SK-N-SH treated with all-trans-retinoic acid at 6 μM for 48 hours (cell line): ENCODE measurements around the gene PLEKHJ1.

Experiments
- ATAC-seq: fragments of 200-7000 bp; cut with Tn5 transposase; 3 replicates; pipeline ENCODE4 v1.9.1; 2020; ENCODE audit warnings: mild to moderate bottlenecking, moderate library complexity
- ARNTL ChIP-seq: fragments of 450-650 bp; formaldehyde crosslinking; IDR thresholded peaks from 2 replicates; pipeline ENCODE4 v1.5.0; 2020; ENCODE audit warnings: low read depth, mild to moderate bottlenecking, moderate library complexity, borderline replicate concordance
- CREB5 ChIP-seq: fragments of 250-450 bp; sonication (Bioruptor Pico); IDR thresholded peaks from 2 replicates; pipeline ENCODE4 v1.5.1; 2020; ENCODE audit warnings: low read depth, mild to moderate bottlenecking, moderate library complexity
- CSDC2 ChIP-seq: fragments of 250-450 bp; sonication (Bioruptor Pico); IDR thresholded peaks from 2 replicates; pipeline ENCODE4 v1.5.0; 2020; ENCODE audit warnings: mild to moderate bottlenecking, moderate library complexity
- ESRRG ChIP-seq: fragments of 250-450 bp; sonication (Bioruptor Pico); IDR thresholded peaks from 2 replicates; pipeline ENCODE4 v1.6.1; 2021; ENCODE audit warnings: mild to moderate bottlenecking
- GLIS3 ChIP-seq: fragments of 250-450 bp; sonication (Bioruptor Pico); IDR thresholded peaks from 2 replicates; pipeline ENCODE4 v1.5.0; 2020; ENCODE audit warnings: mild to moderate bottlenecking, moderate library complexity
- ISL1 ChIP-seq: fragments of 250-450 bp; sonication (Bioruptor Pico); IDR thresholded peaks from 2 replicates; pipeline ENCODE4 v2.1.2; 2022; ENCODE audit warnings: mild to moderate bottlenecking, moderate library complexity
- OSR1 ChIP-seq: fragments of 250-450 bp; sonication (Bioruptor Pico); IDR thresholded peaks from 2 replicates; pipeline ENCODE4 v1.8.0; 2022; ENCODE audit warnings: moderate library complexity, mild to moderate bottlenecking, inconsistent platforms
- PPARA ChIP-seq: fragments of 250-450 bp; sonication (Bioruptor Pico); IDR thresholded peaks from 2 replicates; pipeline ENCODE4 v1.5.0; 2020; ENCODE audit warnings: mild to moderate bottlenecking, borderline replicate concordance
- SNAI2 ChIP-seq: fragments of 250-450 bp; sonication (Bioruptor Pico); IDR thresholded peaks from 2 replicates; pipeline ENCODE4 v1.5.0; 2020; ENCODE audit warnings: mild to moderate bottlenecking, moderate library complexity
- TCF4 ChIP-seq: fragments of 250-450 bp; sonication (Bioruptor Pico); IDR thresholded peaks from 2 replicates; pipeline ENCODE4 v1.8.0; 2021; ENCODE audit warnings: mild to moderate bottlenecking, moderate library complexity, borderline replicate concordance
- TOX ChIP-seq: fragments of 250-450 bp; sonication (Bioruptor Pico); IDR thresholded peaks from 2 replicates; pipeline ENCODE4 v1.8.0; 2021; ENCODE audit warnings: mild to moderate bottlenecking, moderate library complexity, borderline replicate concordance
- TSHZ2 ChIP-seq: fragments of 250-450 bp; sonication (Bioruptor Pico); IDR thresholded peaks from 2 replicates; pipeline ENCODE4 v1.5.0; 2020; ENCODE audit warnings: mild to moderate bottlenecking, moderate library complexity
- ZC3H10 ChIP-seq: fragments of 250-450 bp; sonication (Bioruptor Pico); IDR thresholded peaks from 2 replicates; pipeline ENCODE4 v1.5.1; 2021; ENCODE audit warnings: mild to moderate bottlenecking, moderate library complexity
- ZFP30 ChIP-seq: fragments of 450-650 bp; formaldehyde crosslinking; IDR thresholded peaks from 2 replicates; pipeline ENCODE4 v1.5.0; 2022; ENCODE audit warnings: mild to moderate bottlenecking, moderate library complexity
- ZNF565 ChIP-seq: fragments of 450-650 bp; formaldehyde crosslinking; conservative IDR thresholded peaks from 2 replicates; pipeline ENCODE4 v1.5.0; 2020; ENCODE audit warnings: low read depth, mild to moderate bottlenecking, moderate library complexity
- ZNF70 ChIP-seq: fragments of 450-650 bp; formaldehyde crosslinking; IDR thresholded peaks from 2 replicates; pipeline ENCODE4 v1.5.0; 2020; ENCODE audit warnings: mild to moderate bottlenecking, moderate library complexity
- ZNF8 ChIP-seq: fragments of 450-650 bp; formaldehyde crosslinking; IDR thresholded peaks from 2 replicates; pipeline ENCODE4 v1.5.0; 2020; ENCODE audit warnings: mild to moderate bottlenecking, moderate library complexity
- TF ChIP-seq, protein P1 (sequence below): fragments of 250-450 bp; sonication (Bioruptor Pico); IDR thresholded peaks from 2 replicates; pipeline ENCODE4 v1.8.0; 2021; ENCODE audit warnings: low read depth, mild to moderate bottlenecking, moderate library complexity, borderline replicate concordance
- TF ChIP-seq, protein P2 (sequence below): fragments of 250-450 bp; sonication (Bioruptor Pico); IDR thresholded peaks from 2 replicates; pipeline ENCODE4 v1.8.0; 2020; ENCODE audit warnings: mild to moderate bottlenecking, moderate library complexity, borderline replicate concordance
- TF ChIP-seq, protein P3 (sequence below): fragments of 250-450 bp; sonication (Bioruptor Pico); IDR thresholded peaks from 2 replicates; pipeline ENCODE4 v1.5.1; 2021; ENCODE audit warnings: mild to moderate bottlenecking, moderate library complexity

PLEKHJ1 gene

DNA sequence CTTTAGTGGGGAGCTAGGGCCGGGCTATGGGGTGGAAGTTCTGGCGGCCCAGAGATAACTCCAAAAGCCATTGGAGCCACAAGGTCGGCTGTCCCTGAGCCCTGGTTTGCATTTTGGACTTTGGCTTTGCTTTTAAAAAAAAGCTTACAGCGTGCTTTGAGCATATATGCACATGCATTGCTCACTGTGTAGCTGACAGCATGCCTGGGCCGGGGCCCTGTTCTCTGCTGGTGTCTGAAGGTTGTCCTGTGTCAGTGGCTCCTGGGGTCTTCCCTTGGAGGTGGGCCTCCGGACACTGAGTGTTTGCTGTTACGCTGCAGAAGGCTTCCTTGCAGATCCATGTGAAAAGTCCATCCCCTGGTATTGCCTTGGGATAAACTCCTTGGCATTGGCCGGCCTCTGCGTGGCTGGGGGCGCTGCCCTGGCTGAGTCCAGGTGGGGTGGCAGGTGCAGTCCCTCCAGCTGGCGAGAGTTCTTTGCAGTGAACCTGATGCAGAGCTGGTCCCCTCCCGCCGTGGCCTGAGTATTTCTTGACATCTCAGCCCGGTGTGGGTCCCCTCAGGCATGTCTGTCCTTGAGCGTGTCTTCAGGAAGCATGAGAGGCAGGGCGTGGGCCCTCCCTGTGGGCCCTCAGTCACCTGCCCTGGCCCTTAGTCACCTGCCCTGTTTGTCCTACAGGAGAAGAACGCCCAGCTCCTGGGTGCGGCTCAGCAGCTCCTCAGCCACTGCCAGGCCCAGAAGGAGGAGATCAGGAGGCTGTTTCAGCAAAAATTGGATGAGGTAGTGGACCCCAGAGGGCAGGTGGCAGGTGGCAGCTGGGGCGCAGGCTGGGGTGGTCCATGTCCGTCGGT is 23.0 kb downstream of the PLEKHJ1 start:
- ATAC-seq = no peak
- TF ChIP-seq ZNF565 (CRISPR knock-in tag) = no peak
- no peak for TF ChIP-seq ZFP30 (CRISPR knock-in tag)
- TF ChIP-seq PPARA = no peak
- TF ChIP-seq CREB5 (CRISPR knock-in tag) = no peak
- no peak for TF ChIP-seq ZNF8 (CRISPR knock-in tag)
- no peak for TF ChIP-seq ZNF70 (CRISPR knock-in tag)
- TF ChIP-seq ISL1 (CRISPR knock-in tag) = no peak
- no peak for TF ChIP-seq GLIS3 (CRISPR knock-in tag)
- TF ChIP-seq, protein P1, sequence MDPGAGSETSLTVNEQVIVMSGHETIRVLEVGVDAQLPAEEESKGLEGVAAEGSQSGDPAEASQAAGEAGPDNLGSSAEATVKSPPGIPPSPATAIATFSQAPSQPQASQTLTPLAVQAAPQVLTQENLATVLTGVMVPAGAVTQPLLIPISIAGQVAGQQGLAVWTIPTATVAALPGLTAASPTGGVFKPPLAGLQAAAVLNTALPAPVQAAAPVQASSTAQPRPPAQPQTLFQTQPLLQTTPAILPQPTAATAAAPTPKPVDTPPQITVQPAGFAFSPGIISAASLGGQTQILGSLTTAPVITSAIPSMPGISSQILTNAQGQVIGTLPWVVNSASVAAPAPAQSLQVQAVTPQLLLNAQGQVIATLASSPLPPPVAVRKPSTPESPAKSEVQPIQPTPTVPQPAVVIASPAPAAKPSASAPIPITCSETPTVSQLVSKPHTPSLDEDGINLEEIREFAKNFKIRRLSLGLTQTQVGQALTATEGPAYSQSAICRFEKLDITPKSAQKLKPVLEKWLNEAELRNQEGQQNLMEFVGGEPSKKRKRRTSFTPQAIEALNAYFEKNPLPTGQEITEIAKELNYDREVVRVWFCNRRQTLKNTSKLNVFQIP = no peak
- TF ChIP-seq, all 23 proteins: peak for 0

GRCh38 chr19:2210987-2211740 is 25.0 kb downstream of the PLEKHJ1 start:
- no peak for ATAC-seq
- TF ChIP-seq ESRRG (CRISPR knock-in tag) (no peak), ARNTL (CRISPR knock-in tag) (no peak), CREB5 (CRISPR knock-in tag) (no peak), OSR1 (no peak), CSDC2 (CRISPR knock-in tag) (no peak), TSHZ2 (CRISPR knock-in tag) (no peak), TCF4 (no peak), ZNF8 (CRISPR knock-in tag) (no peak)
- TF ChIP-seq, protein P2, sequence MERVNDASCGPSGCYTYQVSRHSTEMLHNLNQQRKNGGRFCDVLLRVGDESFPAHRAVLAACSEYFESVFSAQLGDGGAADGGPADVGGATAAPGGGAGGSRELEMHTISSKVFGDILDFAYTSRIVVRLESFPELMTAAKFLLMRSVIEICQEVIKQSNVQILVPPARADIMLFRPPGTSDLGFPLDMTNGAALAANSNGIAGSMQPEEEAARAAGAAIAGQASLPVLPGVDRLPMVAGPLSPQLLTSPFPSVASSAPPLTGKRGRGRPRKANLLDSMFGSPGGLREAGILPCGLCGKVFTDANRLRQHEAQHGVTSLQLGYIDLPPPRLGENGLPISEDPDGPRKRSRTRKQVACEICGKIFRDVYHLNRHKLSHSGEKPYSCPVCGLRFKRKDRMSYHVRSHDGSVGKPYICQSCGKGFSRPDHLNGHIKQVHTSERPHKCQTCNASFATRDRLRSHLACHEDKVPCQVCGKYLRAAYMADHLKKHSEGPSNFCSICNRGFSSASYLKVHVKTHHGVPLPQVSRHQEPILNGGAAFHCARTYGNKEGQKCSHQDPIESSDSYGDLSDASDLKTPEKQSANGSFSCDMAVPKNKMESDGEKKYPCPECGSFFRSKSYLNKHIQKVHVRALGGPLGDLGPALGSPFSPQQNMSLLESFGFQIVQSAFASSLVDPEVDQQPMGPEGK (CRISPR knock-in tag) = no peak
- TF ChIP-seq, protein P3, sequence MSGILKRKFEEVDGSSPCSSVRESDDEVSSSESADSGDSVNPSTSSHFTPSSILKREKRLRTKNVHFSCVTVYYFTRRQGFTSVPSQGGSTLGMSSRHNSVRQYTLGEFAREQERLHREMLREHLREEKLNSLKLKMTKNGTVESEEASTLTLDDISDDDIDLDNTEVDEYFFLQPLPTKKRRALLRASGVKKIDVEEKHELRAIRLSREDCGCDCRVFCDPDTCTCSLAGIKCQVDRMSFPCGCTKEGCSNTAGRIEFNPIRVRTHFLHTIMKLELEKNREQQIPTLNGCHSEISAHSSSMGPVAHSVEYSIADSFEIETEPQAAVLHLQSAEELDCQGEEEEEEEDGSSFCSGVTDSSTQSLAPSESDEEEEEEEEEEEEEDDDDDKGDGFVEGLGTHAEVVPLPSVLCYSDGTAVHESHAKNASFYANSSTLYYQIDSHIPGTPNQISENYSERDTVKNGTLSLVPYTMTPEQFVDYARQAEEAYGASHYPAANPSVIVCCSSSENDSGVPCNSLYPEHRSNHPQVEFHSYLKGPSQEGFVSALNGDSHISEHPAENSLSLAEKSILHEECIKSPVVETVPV (CRISPR knock-in tag) = no peak
- TF ChIP-seq, all 23 proteins: peak for 0

DNA sequence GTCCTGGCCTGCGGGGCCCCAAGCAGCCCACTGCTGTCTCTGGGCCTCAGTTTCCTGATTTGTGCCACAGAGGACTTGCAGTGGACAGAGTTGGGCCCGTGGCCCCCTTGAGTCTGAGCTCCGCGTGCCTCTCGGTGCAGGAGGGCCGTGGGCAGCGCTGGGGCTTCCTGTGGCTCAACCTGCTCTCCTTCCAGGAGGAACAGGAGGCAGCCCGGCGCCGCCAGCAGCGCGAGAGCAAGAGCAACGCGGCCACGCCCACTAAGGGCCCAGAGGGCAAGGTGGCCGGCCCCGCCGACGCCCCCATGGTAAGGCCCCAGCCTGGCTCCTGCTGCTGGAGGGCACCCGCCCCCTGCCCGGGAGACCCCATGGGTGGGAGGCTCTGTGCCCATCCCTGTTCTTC is 25.9 kb downstream of the PLEKHJ1 start:
- ATAC-seq = no peak
- no peak for TF ChIP-seq CSDC2 (CRISPR knock-in tag)
- no peak for TF ChIP-seq ZC3H10 (CRISPR knock-in tag)
- TF ChIP-seq ZNF565 (CRISPR knock-in tag) = no peak
- no peak for TF ChIP-seq ZNF70 (CRISPR knock-in tag)
- no peak for TF ChIP-seq OSR1
- TF ChIP-seq SNAI2 = no peak
- TF ChIP-seq TOX (CRISPR knock-in tag) = no peak
- no peak for TF ChIP-seq GLIS3 (CRISPR knock-in tag)
- TF ChIP-seq ZFP30 (CRISPR knock-in tag) = no peak
- TF ChIP-seq ARNTL (CRISPR knock-in tag) = no peak
- no peak for TF ChIP-seq PPARA
- TF ChIP-seq, all 23 proteins: peak for 0
